DOHH2 (cell line): ENCODE results near the gene FBN3.
A peak's percentile ranks its signal among the peaks of the same experiment; 100 is the strongest.
"Not testable (repeated sequence)": the region's sequence is repeated elsewhere in the genome, so short reads cannot be mapped to it uniquely, and the experiment has no call there.

Experiments
- H3F3A ChIP-seq: fragments of 200-600 bp; sonication (generic), shearing (Covaris generic); 2 replicates; pipeline ENCODE4 v1.6.0; 2016; ENCODE audit warnings: antibody characterized with exemption, mild to moderate bottlenecking; ENCODE audit not compliant: control insufficient read depth, insufficient read depth
- H3K27ac ChIP-seq: fragments of 200-600 bp; sonication (generic); 2 replicates; pipeline ENCODE4 v1.5.1; 2014; ENCODE audit warnings: low read depth, mild to moderate bottlenecking, low read length, moderate library complexity
- H3K27me3 ChIP-seq: fragments of 200-600 bp; sonication (generic); 2 replicates; pipeline ENCODE4 v1.6.1; 2014; ENCODE audit warnings: mild to moderate bottlenecking, low read length, mixed read lengths; ENCODE audit not compliant: control insufficient read depth
- H3K36me3 ChIP-seq: fragments of 200-600 bp; sonication (generic); 2 replicates; pipeline ENCODE4 v1.6.1; 2014; ENCODE audit warnings: mild to moderate bottlenecking, low read length, moderate library complexity, mixed read lengths; ENCODE audit not compliant: control insufficient read depth
- H3K4me1 ChIP-seq: fragments of 200-600 bp; sonication (generic); 2 replicates; pipeline ENCODE4 v1.6.1; 2014; ENCODE audit warnings: mild to moderate bottlenecking, low read length, mixed read lengths; ENCODE audit not compliant: control insufficient read depth
- H3K4me2 ChIP-seq: fragments of 200-600 bp; sonication (generic); 2 replicates; pipeline ENCODE4 v1.6.0; 2014; ENCODE audit warnings: mild to moderate bottlenecking, low read length, moderate library complexity
- H3K4me3 ChIP-seq: fragments of 200-600 bp; sonication (generic); 2 replicates; pipeline ENCODE4 v1.5.1; 2014; ENCODE audit warnings: mild to moderate bottlenecking, low read length, mixed read lengths
- H3K79me2 ChIP-seq: fragments of 200-600 bp; sonication (generic); 2 replicates; pipeline ENCODE4 v1.6.1; 2014; ENCODE audit warnings: mild to moderate bottlenecking, low read length, mixed read lengths; ENCODE audit not compliant: control insufficient read depth
- H3K9me2 ChIP-seq: fragments of 200-600 bp; sonication (generic); replicated peaks from 2 replicates; pipeline ENCODE4 v1.6.1; 2014; ENCODE audit warnings: mild to moderate bottlenecking, low read length, mixed read lengths; ENCODE audit not compliant: control insufficient read depth
- H3K9me3 ChIP-seq: fragments of 200-600 bp; sonication (generic); 2 replicates; pipeline ENCODE4 v1.6.1; 2014; ENCODE audit warnings: antibody characterized with exemption, low read length, mixed read lengths; ENCODE audit not compliant: control insufficient read depth, insufficient read depth
- H4K20me1 ChIP-seq: fragments of 200-600 bp; sonication (generic); 2 replicates; pipeline ENCODE4 v1.6.0; 2014; ENCODE audit warnings: low read depth, mild to moderate bottlenecking, antibody characterized with exemption, low read length, moderate library complexity; ENCODE audit not compliant: control insufficient read depth, insufficient read depth
- EZH2phosphoT487 ChIP-seq: fragments of 200-600 bp; sonication (generic); IDR thresholded peaks from 2 replicates; pipeline ENCODE4 v1.6.1; 2017; ENCODE audit warnings: borderline replicate concordance, mild to moderate bottlenecking, antibody characterized with exemption, low read length, moderate library complexity, mixed read lengths
- TF ChIP-seq, protein P1 (sequence below): fragments of 200-600 bp; sonication (generic); IDR thresholded peaks from one replicate; pipeline ENCODE4 v1.5.1; 2014; ENCODE audit warnings: antibody characterized with exemption, mild to moderate bottlenecking, low read depth, low read length; ENCODE audit not compliant: poor library complexity, severe bottlenecking

The FBN3 gene

DNA sequence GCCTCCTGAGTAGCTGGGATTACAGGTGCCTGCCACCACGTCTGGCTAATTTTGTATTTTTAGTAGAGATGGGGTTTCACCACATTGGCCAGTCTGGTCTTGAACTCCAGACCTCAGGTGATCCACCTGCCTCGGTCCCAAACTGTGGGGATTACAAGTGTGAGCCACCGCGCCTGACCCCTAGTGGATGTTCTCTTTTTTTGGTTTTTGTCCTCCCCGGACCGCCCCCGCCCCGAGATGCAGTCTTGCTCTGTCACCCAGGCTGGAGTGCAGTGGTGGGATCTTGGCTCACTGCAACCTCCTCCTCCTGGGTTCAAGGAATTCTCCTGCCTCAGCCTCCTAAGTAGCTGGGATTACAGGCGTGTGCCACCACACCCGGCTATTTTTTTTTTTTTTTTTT, 4.6 kb upstream of the FBN3 start:
- H3K4me2 ChIP-seq, H3K4me1 ChIP-seq: not testable (repeated sequence)

DNA sequence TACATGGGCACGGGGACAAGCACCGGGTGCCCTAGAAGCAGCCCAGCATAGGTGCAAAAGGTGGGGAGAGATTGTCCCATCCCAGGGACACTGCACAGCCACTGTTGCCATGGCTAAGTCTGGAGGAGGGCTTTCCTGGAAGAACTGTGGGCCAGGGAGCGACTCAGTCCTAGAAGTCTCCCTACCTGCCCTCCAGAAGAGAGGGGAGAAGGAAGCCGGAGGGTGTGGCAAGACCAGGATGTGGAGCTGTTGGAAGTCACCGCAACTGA, 2.3 kb upstream of the FBN3 start:
- H3K4me1 ChIP-seq: peaks cover 5% of the 10 kb centered on the region
- no peaks in the 10 kb centered on the region for H3F3A ChIP-seq
- no peak overlapping the region for H3K27ac ChIP-seq
- peaks cover 28% of the 10 kb centered on the region for H3K27me3 ChIP-seq
- TF ChIP-seq EZH2phosphoT487: no peak
- TF ChIP-seq, protein P1, sequence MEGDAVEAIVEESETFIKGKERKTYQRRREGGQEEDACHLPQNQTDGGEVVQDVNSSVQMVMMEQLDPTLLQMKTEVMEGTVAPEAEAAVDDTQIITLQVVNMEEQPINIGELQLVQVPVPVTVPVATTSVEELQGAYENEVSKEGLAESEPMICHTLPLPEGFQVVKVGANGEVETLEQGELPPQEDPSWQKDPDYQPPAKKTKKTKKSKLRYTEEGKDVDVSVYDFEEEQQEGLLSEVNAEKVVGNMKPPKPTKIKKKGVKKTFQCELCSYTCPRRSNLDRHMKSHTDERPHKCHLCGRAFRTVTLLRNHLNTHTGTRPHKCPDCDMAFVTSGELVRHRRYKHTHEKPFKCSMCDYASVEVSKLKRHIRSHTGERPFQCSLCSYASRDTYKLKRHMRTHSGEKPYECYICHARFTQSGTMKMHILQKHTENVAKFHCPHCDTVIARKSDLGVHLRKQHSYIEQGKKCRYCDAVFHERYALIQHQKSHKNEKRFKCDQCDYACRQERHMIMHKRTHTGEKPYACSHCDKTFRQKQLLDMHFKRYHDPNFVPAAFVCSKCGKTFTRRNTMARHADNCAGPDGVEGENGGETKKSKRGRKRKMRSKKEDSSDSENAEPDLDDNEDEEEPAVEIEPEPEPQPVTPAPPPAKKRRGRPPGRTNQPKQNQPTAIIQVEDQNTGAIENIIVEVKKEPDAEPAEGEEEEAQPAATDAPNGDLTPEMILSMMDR: no peak
- no peaks in the 10 kb centered on the region for H3K36me3 ChIP-seq
- no peaks in the 10 kb centered on the region for H3K9me3 ChIP-seq
- no peaks in the 10 kb centered on the region for H3K79me2 ChIP-seq
- no peaks in the 10 kb centered on the region for H4K20me1 ChIP-seq
- no peak overlapping the region for H3K4me2 ChIP-seq
- H3K4me3 ChIP-seq: no peak overlapping the region
- H3K9me2 ChIP-seq: no peaks in the 10 kb centered on the region

More for the DNA sequence above, 4.6 kb upstream of the FBN3 start:
- H3K79me2 ChIP-seq, H3K9me2 ChIP-seq, H3K9me3 ChIP-seq, H4K20me1 ChIP-seq, H3K27ac ChIP-seq, H3K4me3 ChIP-seq, H3K36me3 ChIP-seq, H3F3A ChIP-seq: not testable (repeated sequence)
- H3K27me3 ChIP-seq: peaks cover 22% of the 10 kb centered on the region
- TF ChIP-seq, protein P1: peak; percentile 47

DNA sequence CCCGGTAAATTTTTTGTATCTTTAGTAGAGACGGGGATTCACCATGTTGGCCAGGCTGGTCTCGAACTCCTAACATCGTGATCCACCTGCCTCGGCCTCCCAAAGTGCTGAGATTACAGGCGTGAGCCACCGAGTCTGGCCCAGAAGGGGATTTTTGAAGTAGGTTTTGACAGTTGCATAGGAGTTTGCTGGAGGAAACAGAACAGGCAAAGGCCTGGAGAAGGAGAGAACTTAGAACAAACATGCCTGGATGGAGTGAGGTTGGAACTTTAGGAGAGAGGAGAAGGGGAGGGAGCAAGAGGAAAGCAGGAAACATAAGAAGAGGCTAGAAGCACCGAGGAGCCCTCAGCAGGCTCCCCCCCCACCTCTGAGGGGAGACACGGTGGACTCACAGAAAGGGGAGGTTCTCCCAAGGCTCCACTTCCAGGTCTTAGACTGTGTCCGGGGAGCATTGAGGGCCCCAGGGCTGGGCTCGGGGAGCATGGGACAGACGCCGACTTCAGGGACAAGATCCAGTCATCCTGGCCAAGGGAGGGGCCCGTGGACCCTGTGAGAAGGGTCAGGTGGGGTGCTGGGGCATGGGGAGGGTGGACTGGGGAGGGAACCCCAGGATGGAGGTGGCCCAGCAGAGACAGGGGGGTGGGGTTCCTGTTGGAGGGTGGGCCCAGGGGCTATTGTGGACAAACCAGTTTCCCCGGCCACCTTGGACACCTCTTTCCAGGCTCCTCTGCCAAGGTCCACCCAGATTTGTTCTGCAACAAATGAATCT, 1.8 kb upstream of the FBN3 start:
- no peaks in the 10 kb centered on the region for H3F3A ChIP-seq
- TF ChIP-seq, protein P1: no peak
- no peak for TF ChIP-seq EZH2phosphoT487
- H3K4me3 ChIP-seq: no peak overlapping the region
- H3K27ac ChIP-seq: no peak overlapping the region
- H3K4me2 ChIP-seq: no peak overlapping the region
- H3K9me2 ChIP-seq: no peaks in the 10 kb centered on the region
- H3K4me1 ChIP-seq: peaks cover 5% of the 10 kb centered on the region
- no peaks in the 10 kb centered on the region for H3K36me3 ChIP-seq
- no peaks in the 10 kb centered on the region for H3K9me3 ChIP-seq
- H3K79me2 ChIP-seq: no peaks in the 10 kb centered on the region
- H4K20me1 ChIP-seq: no peaks in the 10 kb centered on the region
- H3K27me3 ChIP-seq: peaks cover 28% of the 10 kb centered on the region
